Right atrium auricular region (tissue), 2 donors: Measurements from ENCODE around the gene FGF23. TPM values are rescaled to one million over a fixed set of nuclear protein-coding genes. Genes with fewer than 3 reads are reported as not detected.

Experiments
- DNase-seq: peaks from one replicate; pipeline ENCODE4 v3.0.0-alpha.2; 2019; ENCODE audit warnings: low spot score
- H3K27ac ChIP-seq, 2 donors: fragments of 200-600 bp; sonication (generic); 1 replicate in 1 of 2; 2 replicates in 1 of 2; pipeline ENCODE4 v1.5.1; 2016 to 2019
- H3K27me3 ChIP-seq, 2 donors: fragments of 200-600 bp; sonication (generic); one replicate each; pipeline versions ENCODE4 v1.5.1 to v1.6.0; 2017 to 2019
- H3K36me3 ChIP-seq: fragments of 200-600 bp; sonication (generic); one replicate; pipeline ENCODE4 v1.5.1; 2016
- H3K4me1 ChIP-seq, 2 donors: fragments of 200-600 bp; sonication (generic); one replicate each; pipeline versions ENCODE4 v1.5.1 to v1.6.0; 2017 to 2019
- H3K4me3 ChIP-seq, 2 donors: fragments of 200-600 bp; sonication (generic); 1 replicate in 1 of 2; 2 replicates in 1 of 2; pipeline ENCODE4 v1.5.1; 2017 to 2019; ENCODE audit warnings: mild to moderate bottlenecking in 1 of 2, moderate library complexity in 1 of 2
- H3K9me3 ChIP-seq, 2 donors: fragments of 200-600 bp; sonication (generic); one replicate each; pipeline ENCODE4 v1.5.1; 2019
- total RNA-seq, 2 donors: library from RNA; depleted of rRNA; stranded (reverse); fragments of >200 nt; gene quantifications; one replicate each; pipeline ENCODE4 v1.1.0, GENCODE V29; 2016
- TF ChIP-seq, protein P1 (sequence below), 2 donors: fragments of 200-600 bp; sonication (generic); IDR thresholded peaks; one replicate each; pipeline ENCODE4 v1.5.1; 2019; ENCODE audit warnings: antibody characterized with exemption in 2 of 2

The FGF23 gene
- total RNA-seq, 2 donors from 2014 or later = 0.08 TPM; not detected in 1

DNA sequence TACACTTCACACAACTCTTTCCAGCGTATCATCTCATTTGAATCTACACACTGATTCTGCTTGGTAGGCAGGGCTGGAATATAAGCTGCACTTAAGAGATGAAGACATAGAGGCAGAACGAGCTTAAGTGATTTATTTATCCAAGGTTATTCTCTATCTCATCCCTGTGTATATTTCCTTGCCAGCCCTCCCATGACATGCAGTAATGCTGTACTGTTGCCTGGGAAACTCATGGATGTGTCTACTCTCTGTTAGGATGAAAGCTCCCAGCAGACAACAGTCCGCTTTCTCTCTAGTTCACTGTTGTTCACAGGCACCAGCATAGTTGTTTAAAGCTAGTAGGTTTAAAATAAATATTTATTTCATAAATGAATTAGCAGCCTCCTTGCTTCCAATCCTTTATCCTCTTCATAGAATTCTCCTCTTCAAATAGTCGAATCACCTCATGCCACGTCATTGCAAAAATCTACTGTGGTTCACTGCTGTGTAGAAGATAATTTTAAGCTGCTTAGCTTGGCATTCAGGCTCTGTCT, 40.7 kb upstream of the FGF23 start:
- Histone ChIP-seq H3K4me1 (peaks cover 0 to 6% of the 10 kb centered on the region in 2 donors), H3K27me3 (no peaks in the 10 kb centered on the region), H3K27ac (no peak overlapping the region), H3K4me3 (no peak overlapping the region), H3K36me3 (no peaks in the 10 kb centered on the region), H3K9me3 (no peaks in the 10 kb centered on the region)
- DNase-seq = no peak
- TF ChIP-seq, protein P1, sequence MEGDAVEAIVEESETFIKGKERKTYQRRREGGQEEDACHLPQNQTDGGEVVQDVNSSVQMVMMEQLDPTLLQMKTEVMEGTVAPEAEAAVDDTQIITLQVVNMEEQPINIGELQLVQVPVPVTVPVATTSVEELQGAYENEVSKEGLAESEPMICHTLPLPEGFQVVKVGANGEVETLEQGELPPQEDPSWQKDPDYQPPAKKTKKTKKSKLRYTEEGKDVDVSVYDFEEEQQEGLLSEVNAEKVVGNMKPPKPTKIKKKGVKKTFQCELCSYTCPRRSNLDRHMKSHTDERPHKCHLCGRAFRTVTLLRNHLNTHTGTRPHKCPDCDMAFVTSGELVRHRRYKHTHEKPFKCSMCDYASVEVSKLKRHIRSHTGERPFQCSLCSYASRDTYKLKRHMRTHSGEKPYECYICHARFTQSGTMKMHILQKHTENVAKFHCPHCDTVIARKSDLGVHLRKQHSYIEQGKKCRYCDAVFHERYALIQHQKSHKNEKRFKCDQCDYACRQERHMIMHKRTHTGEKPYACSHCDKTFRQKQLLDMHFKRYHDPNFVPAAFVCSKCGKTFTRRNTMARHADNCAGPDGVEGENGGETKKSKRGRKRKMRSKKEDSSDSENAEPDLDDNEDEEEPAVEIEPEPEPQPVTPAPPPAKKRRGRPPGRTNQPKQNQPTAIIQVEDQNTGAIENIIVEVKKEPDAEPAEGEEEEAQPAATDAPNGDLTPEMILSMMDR (IDR thresholded peaks at IDR 0.05) = no peak

DNA sequence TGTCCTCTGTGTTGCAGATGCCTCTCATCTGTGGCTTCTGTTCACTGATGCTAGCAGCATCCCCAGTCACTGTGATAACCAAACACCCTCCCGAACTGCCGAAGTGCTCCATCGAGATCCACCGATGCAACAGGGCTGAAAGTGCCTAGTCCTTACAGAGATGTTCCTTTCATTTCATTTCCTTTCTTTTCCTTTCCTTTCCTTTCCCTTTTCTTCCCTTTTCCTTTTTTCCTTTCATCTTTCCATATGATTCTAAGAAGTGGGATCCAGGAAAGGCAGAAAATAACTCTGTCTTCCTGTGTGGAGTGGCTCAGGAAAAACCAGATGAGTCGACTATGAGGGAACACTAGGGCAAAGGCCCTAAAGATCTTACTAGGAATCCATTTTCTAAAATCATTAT, 39.4 kb upstream of the FGF23 start:
- Histone ChIP-seq H3K4me1 (peaks cover 0 to 9% of the 10 kb centered on the region in 2 donors), H3K27ac (no peak overlapping the region), H3K27me3 (no peaks in the 10 kb centered on the region), H3K4me3 (no peak overlapping the region), H3K36me3 (no peaks in the 10 kb centered on the region), H3K9me3 (no peaks in the 10 kb centered on the region)
- DNase-seq = no peak
- TF ChIP-seq, protein P1 (IDR thresholded peaks at IDR 0.05) = no peak

DNA sequence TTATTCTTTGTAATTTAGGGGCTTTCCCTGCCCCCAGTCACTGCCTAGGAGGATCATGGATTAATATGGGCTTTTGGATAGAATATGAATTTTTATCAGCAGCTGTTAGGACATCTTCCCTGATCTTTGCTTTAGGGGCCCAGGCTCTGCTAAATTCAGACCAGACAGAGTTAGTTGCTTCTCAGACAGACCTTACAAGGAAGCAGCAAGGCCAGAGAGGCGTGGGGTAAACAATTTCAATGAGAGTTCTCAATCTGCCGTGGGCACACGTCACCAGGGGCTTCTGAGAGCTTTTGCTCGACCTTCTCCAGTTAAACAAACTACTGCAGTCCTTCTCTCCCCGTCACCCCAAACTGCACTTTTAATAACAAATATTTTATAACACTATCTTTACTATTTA, 38.4 kb upstream of the FGF23 start:
- Histone ChIP-seq H3K4me3 (no peak overlapping the region), H3K9me3 (no peaks in the 10 kb centered on the region), H3K36me3 (no peaks in the 10 kb centered on the region), H3K27me3 (no peaks in the 10 kb centered on the region), H3K27ac (no peak overlapping the region), H3K4me1 (peaks cover 0 to 9% of the 10 kb centered on the region in 2 donors)
- DNase-seq = no peak
- TF ChIP-seq, protein P1 (IDR thresholded peaks at IDR 0.05) = no peak

DNA sequence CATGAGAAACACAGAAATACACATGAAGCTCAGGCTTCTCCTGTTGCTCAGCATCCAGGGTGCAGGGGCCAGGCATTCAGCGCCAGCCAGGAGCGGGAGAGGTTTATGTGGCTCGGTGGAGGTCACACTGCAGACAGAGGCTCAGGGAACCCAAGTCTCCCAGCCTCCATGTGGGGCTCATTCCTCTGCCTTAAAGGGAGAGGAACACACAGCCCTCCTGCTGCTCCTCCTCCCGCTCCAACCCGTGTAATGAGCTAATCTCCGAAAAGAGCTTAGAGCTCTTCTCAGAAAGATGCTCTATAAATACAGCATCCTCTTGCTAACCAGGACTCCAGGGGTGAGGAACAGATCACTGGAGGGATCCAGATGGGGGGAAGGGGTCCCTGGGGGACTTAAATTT, 37.9 kb upstream of the FGF23 start:
- DNase-seq = no peak
- TF ChIP-seq, protein P1 (IDR thresholded peaks at IDR 0.05) = no peak
- H3K27me3 ChIP-seq = no peaks in the 10 kb centered on the region
- H3K27ac ChIP-seq = no peak overlapping the region
- H3K9me3 ChIP-seq = no peaks in the 10 kb centered on the region
- H3K36me3 ChIP-seq = no peaks in the 10 kb centered on the region
- no peak overlapping the region for H3K4me3 ChIP-seq
- peaks cover 0 to 9% of the 10 kb centered on the region in 2 donors for H3K4me1 ChIP-seq

DNA sequence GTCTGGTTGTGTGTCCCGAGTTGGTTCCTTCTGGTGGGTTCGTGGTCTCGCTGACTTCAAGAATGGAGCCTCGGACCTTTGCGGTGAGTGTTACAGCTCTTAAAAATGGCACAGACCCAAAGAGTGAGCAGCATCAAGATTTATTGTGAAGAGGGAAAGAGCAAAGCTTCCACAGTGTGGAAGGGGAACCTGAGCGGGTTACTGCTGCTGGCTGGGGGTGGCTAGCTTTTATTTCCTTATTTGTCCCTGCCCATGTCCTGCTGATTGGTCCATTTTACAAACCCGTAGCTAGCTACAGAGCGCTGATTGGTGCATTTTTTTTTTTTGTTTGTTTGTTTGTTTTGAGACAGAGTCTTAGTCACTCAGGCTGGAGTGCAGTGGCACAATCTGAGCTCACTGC, 36.8 kb upstream of the FGF23 start:
- TF ChIP-seq, protein P1 (IDR thresholded peaks at IDR 0.05) = no peak
- H3K27ac ChIP-seq = no peak overlapping the region

DNA sequence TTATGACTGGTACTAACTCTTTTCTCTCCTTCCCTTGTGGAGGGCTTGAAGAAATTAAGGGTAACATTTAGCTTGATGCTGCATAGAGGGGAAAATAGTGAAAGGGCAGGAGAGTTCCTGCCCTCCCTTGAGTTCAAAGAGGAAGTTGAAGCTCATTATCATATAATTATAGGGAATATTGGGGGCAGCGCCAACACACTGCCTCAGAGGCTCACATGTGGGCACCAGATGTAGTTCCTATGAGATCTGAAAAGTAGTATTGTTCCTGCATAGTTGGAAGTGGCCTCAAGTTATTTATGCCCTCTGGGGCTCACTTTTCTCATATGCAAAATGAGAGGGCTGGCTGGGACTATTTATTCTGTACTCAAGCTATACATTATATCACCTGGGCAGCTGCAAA, 33.0 kb upstream of the FGF23 start:
- H3K36me3 ChIP-seq = no peaks in the 10 kb centered on the region
- no peak for DNase-seq
- no peak overlapping the region for H3K4me3 ChIP-seq
- peaks cover 0 to 9% of the 10 kb centered on the region in 2 donors for H3K4me1 ChIP-seq
- no peaks in the 10 kb centered on the region for H3K9me3 ChIP-seq
- TF ChIP-seq, protein P1 (IDR thresholded peaks at IDR 0.05) = no peak
- no peak overlapping the region for H3K27ac ChIP-seq
- no peaks in the 10 kb centered on the region for H3K27me3 ChIP-seq

More for the DNA sequence above, 36.8 kb upstream of the FGF23 start:
- Histone ChIP-seq H3K4me3 (no peak overlapping the region), H3K4me1 (peaks cover 0 to 9% of the 10 kb centered on the region in 2 donors), H3K27me3 (no peaks in the 10 kb centered on the region), H3K9me3 (no peaks in the 10 kb centered on the region), H3K36me3 (no peaks in the 10 kb centered on the region)
- no peak for DNase-seq
